Stimulated activated CD8-positive, alpha-beta memory T cell treated with anti-CD3 and anti-CD28 coated beads, Interleukin-12 subunit alpha, Interleukin-12 subunit beta, amount 100 ng/mL, for 1 hour (primary cell): ENCODE data around the gene RNF168.
"Not testable (repeated sequence)": the region's sequence is repeated elsewhere in the genome, so short reads cannot be mapped to it uniquely, and the experiment has no call there.

ENCODE experiments used
- DNase-seq: peaks from one replicate; pipeline ENCODE4 v3.0.0-alpha.2; 2020; ENCODE audit warnings: low read depth

Gene RNF168, protein sequence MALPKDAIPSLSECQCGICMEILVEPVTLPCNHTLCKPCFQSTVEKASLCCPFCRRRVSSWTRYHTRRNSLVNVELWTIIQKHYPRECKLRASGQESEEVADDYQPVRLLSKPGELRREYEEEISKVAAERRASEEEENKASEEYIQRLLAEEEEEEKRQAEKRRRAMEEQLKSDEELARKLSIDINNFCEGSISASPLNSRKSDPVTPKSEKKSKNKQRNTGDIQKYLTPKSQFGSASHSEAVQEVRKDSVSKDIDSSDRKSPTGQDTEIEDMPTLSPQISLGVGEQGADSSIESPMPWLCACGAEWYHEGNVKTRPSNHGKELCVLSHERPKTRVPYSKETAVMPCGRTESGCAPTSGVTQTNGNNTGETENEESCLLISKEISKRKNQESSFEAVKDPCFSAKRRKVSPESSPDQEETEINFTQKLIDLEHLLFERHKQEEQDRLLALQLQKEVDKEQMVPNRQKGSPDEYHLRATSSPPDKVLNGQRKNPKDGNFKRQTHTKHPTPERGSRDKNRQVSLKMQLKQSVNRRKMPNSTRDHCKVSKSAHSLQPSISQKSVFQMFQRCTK

DNA sequence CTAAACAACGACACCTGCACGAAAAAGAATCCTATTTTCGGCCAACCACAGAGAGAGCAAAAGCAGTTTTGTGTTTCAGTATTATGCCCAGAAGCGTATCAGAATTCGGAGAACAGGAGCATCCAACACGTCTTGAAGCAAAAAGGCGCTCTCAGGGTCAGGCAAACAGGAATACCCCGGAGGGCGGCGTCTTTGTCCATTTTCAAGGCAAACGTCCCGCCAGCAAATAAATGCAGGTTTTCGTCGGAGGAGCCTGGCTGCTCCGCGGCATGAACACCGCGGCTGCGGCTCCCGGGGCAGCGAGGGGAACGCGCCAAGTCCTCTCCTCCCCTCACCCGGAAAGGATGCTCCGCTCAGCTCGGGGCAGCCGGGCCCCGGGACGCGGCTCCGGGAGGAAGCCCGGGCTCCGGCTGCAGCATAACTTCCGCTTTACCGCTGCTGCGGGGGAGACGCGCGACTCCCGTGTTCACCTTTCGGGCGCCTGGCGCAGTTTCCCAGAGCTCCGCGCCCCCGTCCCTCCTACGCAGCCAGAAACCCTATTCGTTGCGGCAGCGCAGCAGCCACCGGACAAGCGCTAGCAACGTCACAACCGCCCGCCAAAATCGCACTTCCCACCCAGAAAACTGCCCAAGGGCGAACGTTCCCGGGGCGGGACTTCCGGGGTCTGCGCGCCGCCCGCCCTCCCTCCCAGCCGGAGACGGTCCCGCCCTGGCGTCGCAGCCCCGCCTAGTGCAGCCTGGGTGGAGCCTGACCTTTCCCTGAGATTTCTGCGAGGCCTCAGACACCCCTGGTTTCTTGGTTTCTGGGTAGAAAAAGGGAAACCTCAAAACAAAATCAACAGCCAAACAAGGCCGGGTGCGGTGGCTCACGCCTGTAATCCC lies at the start of gene RNF168:
Gene RNF168, minus strand, starts transcription at position 573 of the 881 bp plus-strand sequence. CDS start 595 bp downstream, outside the sequence.
- peak; percentile 82 for DNase-seq

DNA sequence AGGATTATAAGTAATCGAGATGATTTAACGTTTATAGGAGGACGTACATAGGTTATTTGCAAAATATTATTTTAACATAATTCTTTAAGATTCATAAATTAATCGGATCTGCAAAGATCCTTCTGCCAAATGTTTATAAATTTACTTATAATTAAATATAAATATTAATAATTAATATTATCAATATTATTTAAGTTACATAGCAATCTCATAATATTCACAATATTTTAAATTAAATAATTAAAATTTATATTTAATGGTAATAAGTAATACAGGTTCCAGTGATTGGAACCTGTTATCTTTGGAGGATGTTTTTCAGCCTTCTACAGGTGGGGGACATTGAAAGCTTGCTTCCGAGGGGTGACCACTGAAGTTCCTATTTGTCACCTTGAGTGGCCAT lies 48.7 kb upstream of the RNF168 start:
- no peak for DNase-seq

DNA sequence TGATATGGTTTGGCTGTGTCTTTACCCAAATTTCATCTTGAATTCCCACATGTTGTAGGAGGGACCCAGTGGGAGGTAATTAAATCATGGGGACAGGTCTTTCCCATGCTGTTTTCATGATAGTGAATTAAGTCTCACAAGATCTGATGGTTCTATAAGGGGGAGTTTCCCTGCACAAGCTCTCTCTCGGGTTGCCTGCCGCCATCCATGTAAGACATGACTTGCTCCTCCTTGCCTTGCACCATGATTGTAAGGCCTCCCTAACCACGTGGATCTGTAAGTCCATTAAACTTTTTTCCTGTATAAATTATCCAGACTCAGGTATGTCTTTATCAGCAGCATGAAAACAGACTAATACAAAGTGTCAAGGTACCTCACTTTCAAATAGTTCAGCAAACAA lies 46.6 kb upstream of the RNF168 start:
- not testable (repeated sequence) for DNase-seq

DNA sequence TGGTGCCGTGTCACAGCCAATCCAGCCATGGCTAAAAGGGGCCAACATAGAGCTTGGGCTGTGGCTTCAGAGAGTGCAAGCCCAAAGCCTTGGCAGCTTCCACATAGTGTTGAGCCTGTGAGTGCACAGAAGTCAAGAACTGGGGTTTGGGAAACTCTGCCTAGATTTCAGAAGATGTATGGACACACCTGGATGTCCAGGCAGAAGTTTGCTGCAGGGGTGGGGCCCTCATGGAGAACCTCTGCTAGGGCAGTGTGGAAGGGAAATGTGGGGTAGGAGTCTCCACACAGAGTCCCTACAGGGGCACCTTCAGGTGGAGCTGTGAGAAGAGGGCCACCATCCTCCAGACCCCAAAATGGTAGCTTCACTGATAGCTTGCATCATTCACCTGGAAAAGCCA lies 45.7 kb upstream of the RNF168 start:
- not testable (repeated sequence) for DNase-seq

DNA sequence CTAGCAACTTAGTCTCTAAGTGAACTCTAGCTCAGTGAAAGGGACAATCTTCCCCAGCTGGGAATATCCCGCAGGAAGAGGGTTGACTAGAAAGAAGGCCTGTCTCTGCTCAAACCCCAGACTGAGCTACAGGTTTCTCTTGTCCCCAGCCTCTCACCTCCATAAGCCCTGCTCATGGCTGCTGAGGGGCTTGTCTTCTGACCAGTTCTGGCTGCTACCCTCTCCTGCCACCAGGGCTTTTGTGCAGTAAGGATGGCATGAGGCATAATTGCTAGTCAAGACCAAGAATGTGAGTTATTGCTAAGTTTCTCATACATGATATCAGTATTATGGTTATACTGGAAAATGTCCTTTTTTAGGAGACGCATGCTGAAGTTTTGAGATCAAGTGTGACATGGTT lies 43.5 kb upstream of the RNF168 start:
- DNase-seq: no peak

DNA sequence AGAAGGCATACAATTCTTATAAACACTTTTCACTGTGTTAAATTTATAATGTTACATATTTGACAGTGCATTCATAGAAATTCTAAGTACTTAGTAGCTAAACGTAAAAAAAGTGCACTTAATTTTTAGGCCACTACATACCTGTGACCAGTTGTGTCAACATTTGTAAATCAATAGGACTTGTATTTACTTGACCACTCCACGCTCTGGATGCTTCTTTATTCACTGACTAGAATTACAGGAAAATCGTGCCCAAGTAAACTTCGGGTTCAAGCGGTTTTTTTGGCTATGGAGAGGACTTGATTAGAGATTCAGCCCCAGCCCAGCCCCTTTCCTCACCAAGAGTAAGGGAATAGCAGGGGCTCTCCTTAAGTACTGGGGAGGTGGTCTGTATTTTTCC lies 43.0 kb upstream of the RNF168 start:
- no peak for DNase-seq

DNA sequence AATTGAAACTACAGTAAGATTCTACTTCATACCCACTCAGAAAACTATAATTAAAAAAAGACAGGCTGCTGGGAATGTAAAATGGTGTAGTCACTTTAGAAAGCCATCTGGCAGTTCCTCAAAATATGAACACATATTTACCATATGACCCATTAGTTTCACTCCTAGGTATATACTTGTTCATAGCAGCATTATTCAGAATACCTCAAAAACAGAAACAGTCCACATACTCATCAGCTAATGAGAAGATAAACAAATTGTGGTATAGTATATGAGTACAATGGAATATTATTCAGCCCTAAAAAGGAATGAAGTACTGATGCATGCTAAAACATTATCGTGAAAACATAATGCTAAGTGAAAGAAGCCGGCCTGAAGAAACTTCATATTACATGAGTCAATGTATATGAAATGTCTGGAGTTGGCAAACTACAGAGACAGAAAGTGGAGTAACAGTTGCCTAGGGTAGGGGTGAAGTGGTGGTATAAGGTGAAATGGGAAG lies 41.0 kb upstream of the RNF168 start:
- DNase-seq: no peak

DNA sequence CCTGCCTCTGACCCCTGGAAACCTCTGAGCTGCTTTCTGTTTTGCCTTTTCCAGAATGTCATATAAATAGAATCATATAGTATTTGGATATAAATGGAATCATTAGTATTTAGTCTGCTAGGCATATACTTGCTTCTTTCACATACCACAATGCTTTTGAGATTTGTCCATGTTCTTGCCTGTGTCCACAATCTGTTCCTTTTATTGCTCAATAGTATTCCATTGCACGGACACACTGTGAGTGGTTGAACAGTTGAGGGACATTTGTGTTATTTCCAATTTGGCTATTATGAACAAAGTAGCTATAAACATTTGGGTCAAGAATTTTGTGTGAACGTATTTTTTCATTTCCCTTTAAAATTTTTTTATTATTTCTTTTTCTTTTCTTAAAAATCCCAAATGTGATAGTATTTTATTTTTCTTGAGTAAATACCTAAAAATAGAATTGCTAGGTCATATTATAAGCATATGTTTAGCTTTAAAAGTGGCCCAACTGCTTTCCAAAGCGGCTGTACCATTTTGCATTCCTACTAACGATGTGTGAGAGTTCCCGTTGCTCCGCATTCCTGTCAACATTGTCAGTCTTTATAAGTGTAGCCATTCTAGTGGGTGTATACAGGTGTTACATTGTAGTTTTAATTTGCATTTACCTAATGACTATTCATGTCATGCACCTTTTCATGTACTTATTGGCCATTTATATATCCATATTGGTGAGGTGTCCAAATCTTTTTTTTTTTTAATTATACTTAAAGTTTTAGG lies 38.3 kb upstream of the RNF168 start:
- DNase-seq: no peak

DNA sequence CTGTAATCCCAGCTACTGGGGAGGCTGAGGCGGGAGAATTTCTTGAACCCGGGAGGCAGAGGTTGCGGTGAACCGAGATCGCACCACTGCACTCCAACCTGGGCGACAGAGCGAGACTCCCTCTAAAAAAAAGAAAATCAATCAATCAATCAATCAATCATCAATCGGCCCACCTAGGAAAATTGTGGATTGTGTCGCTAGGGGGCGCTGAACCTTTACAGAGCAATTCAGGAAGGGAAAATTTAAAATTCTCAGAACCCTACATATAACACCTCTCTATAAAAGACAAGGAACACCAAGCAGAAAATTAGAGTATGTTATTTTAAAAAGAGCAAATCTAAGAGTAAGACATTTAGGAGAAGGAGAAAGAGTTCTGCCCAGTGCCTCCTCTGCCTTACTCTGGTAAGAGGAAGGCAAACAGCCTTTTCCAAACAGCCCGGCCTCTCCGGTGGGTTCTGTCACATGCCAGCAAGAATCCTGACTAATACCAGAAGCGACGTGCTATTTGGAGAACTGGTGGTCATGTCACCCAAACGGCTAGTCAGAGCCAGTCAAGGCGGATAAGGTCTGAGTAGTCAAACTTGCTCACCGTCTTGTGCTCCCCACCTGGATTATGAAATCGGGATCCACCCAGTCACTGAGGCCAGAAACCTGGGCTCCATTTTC lies 33.9 kb upstream of the RNF168 start:
- peak; percentile 63 for DNase-seq

DNA sequence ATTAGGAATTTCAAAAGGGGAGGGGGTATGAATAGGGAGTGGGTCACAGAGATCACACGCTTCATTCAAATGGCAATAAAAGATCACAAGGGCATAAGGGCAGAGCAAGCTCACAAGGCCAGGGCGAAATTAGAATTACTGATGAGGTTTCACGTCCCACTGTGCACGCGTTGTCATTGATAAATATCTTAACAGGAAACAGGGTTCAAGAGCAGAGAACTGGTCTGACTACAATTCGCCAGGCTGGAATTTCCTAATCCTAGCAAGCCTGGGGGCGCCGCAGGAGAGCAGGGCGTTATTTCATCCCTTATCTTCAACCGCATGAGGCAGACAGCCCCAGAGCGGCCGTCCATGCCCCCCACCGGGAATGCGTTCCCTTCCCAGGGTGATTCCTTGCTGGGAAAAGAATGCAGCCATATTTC lies 29.7 kb upstream of the RNF168 start:
- no peak for DNase-seq

DNA sequence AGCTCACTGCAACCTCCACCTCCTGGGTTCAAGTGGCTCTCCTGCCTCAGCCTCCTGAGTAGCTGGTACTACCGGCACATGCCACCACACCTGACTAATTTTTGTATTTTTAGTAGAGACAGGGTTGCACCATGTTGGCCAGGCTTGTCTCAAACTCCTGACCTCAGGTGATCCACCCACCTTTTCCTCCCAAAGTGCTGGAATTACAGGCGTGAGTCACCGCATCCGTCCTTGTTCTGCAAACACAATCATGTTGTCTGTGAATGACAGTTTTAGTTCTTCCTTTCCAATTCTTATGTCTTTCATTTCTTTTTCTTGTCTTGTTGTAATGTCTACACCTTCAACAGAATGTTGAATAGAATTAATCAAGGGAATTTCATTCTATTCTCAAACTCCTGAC lies 27.9 kb upstream of the RNF168 start:
- no peak for DNase-seq

DNA sequence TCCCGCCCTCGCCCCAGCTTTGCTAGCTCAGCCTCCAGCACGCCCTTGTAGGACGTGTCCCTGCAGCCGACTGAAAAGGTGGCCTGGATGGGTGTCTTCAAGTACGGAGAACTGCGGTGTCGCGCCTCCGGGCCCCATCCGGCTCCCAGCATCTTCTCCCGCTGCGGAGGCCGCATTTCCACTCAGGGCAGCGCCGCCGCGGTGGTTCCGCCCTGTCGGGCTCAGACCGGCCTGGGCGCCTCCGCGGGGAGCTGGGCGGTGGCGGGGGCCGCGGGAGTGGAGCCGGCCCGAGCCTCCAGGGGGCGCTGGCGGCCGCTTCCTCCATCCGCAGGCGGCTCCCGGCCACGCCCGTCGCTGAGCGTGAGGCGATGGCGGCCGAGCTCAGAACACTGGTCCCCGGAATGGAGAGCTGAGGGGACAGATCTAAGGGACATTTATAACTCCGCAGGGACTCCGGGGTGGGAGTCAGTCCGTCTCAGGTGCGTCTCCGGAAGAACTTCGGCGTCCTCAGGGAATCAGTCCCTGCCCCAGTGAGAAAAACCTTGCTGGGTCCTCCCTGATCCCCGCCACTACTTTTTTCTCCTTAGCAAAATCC lies 25.2 kb upstream of the RNF168 start:
- DNase-seq: peak; percentile 69

DNA sequence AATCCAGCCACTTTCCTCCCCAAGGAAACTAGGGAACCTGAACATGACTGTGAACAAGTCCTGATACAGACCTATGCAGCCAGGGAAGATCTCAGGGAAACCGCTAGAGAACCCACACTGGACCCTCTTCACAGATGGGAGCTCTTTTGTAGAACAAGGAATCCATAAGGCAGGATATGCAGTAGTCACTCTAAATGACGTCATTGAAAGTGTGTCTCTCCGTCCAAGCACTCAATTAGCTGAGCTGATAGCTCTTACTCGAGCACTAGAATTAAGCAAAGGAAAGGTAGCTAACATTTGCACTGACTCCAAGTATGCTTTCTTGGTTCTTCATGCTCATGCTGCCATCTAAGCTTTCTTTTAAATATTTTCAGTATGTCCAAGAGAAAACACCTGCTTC lies 21.6 kb upstream of the RNF168 start:
- no peak for DNase-seq

DNA sequence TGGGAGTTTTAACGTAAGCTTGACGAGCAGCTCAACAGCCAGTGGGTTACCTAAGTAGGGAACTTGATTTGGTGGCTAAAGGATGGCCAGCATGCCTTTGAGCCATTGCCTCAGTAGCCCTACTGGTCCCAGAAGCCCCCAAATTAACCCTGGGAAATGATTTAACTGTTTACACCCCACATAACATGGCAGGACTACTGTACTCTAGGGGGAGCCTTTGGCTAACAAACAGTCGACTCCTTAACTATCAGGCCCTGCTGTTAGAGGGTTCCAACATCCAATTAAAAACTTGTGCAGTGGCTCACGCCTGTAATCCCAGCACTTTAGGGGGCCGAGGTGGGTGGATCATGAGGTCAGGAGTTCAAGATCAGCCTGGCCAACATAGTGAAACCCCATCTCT lies 21.0 kb upstream of the RNF168 start:
- no peak for DNase-seq

DNA sequence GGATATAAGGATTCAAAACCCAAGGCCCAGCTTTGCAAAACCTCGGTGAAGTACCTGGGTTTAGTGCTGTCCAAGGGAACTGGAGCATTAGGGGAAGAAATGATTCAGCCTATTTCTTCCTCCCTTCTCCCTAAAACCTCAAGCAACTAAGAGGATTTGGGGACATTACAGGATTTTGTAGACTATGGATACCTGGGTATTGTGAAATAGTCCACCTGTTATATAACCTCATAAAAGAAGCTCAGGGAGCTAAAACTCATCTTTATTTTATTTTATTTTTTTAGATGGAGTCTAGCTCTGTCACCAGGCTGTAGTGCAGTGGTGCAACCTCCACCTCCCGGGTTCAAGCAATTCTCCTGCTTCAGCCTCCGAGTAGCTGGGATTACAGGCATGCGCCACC lies 20.3 kb upstream of the RNF168 start:
- no peak for DNase-seq

DNA sequence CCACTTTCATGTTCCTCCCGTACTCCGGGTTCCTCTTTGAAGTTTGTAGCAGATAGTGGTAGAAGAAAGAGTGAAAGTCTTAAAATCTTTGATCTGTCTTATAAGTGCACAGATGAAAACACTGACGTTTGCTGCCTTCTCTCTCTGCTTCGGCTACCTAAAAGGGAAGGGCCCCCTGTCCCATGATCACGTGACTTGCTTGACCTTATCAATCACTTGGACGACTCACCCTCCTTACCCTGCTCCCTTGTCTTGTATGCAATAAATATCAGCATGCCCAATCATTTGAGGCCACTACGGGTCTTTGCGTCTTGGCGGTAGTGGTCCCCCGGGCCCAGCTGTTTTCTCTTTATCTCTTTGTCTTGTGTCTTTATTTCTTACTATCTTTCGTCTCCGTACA lies 17.7 kb upstream of the RNF168 start:
- not testable (repeated sequence) for DNase-seq

DNA sequence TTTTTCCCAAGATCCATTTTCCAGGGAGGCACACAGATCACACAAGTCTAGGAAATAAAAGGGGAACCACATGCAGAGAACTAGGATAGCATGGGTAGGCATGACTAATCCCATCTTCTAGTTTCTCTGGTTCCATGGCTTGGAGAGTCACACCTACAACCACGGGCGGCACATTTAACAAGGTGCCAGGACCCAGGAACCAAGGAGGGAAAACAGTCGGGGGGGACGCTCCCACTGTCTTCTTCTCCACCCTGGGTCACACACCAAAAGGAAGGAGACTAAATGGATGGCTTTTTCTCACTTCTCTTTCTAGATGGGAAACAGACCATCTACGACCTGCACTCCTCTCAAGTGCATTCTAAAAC lies 16.1 kb upstream of the RNF168 start:
- no peak for DNase-seq

DNA sequence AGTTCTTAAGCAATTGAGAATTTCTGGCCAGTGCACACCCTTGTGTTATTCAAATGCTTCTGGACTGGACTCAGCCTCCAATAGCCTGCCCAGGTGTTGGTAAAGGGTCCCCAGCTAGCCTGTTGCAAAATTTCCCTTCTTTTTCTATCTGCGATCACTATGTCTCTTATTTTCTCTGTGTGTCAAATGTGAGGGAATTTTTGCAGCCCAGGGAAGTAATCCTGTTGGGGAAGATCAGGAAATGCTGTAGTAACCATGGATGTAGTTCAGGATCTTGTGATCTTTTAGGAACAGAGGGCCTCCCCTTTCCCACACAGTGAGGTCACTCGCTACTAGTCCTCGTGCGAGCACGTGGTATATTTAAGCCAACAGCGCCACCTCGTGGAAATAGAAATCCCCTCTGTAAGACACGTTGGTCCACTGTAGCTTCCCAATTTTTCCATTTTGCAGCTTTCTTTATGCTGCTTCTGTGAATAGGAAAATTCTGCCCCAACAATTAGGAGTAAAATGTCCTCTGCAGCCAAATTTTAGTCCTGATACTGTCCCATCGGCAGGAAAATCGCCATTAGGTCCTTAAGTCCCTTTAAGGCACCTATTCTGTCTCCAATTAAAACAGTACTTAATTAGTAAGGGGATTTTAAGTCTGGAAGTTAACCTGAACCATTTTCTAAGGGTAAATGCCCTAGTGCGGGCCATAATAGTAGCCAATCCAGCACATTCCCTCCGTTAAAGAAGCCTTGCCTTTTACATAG lies 15.6 kb upstream of the RNF168 start:
- DNase-seq: peak; percentile 42

DNA sequence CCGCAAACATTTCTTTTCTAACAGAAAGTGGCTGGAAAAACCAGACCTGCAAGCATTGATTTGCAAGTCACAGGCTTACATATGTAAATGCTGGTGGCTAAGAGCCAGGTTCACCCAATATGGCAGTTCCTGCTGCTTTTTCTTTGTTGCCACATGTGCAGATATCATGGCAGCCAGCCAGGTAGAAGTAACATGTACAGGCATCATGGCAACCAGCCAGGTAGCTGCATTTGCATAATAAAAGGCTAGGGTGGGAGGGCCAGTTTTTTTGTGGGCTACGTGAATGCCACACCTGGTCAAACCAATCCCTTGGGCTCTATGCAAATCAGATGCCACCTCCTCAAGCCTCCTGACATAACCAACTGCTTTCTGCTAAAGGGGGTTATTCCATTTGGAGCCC lies 14.4 kb upstream of the RNF168 start:
- DNase-seq: no peak

DNA sequence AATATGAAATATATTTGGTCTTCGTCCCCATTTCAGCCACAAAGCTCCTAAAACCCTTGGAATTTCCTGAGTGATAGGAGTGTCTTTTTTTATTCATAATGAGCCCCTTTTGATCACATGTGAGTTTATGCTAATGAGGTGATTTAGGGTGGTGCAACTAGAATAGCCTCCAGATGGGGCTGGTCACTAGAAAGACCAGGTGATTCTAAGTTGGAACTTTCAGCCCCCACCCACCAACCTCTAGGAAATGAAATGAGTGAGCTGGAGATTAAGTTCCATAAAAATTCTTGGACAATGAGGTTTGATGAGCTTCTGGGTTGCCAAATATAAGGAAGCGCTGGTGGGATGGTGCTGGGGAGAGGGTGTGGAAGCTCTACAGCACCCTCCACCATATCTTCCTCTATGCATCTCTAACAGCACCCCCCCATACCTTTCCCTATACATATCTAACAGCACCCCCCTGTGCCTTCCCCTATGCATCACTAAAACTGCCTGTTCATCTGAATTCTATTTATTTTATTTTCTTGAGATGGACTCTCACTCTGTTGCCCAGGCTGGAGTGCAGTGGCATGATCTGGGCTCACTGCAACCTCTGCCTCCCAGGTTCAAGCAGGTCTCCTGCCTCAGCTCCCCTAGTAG lies 13.7 kb upstream of the RNF168 start:
- no peak for DNase-seq
